GM12878 (cell line): ENCODE data around the gene GCC2. TPM values are rescaled to one million over a fixed set of nuclear protein-coding genes. Genes with fewer than 3 reads are reported as not detected.

Experiments
- ATAC-seq: fragments of 200-7000 bp; cut with Tn5 transposase; 3 replicates; pipeline ENCODE4 v1.9.1; 2020; ENCODE audit warnings: mild to moderate bottlenecking, moderate library complexity
- BruUV-seq: library from RNA; stranded (reverse); fragments of 400-500 nt; replicated peaks from 2 replicates; lab custom pipeline; 2021; lab: Mats Ljungman, UMichigan
- CTCF ChIA-PET: fragments of 300-600 bp; sonication (Branson Sonifier 250); formaldehyde crosslinking; extraction: SDS; loops from one replicate; lab custom pipeline; 2021; ENCODE audit warnings: inconsistent platforms; lab: Yijun Ruan, JAX
- POLR2A ChIA-PET: fragments of 350-600 bp; formaldehyde crosslinking; extraction: SDS; loops from one replicate; lab custom pipeline; 2021; ENCODE audit warnings: inconsistent platforms; lab: Charles Lee
- RAD21 ChIA-PET: fragments of 300-600 bp; sonication (Branson Sonifier 250); formaldehyde crosslinking; loops from one replicate; lab custom pipeline; 2023; ENCODE audit warnings: antibody characterized with exemption; ENCODE audit not compliant: unreplicated experiment; lab: Charles Lee
- SMC1A ChIA-PET: fragments of 300-600 bp; sonication (Branson Sonifier 250); formaldehyde crosslinking; loops from one replicate; lab custom pipeline; 2023; ENCODE audit not compliant: unreplicated experiment, uncharacterized antibody; lab: Charles Lee
- DNase-seq: peaks from one replicate; pipeline ENCODE4 v3.0.0-alpha.2; 2011; ENCODE audit warnings: low read depth, low spot score
- FAIRE-seq: peaks from 3 replicates; lab custom pipeline; 2011; peaks lifted over from hg19 to GRCh38; lab: Jason Lieb, UNC
- H2AFZ ChIP-seq: 2 replicates; pipeline ENCODE4 v1.6.0; 2011; ENCODE audit warnings: low read depth, low read length, control low read depth; ENCODE audit not compliant: control insufficient read depth
- H3K27ac ChIP-seq: 2 replicates; pipeline ENCODE4 v1.5.1; 2011; ENCODE audit warnings: control low read depth; ENCODE audit not compliant: control insufficient read depth, insufficient read depth
- H3K27me3 ChIP-seq, 2 experiments: replicated peaks in 1 of 2; 2 replicates each; pipeline versions ENCODE4 v1.6.0 to v1.6.1; 2011; ENCODE audit warnings: low read length in 1 of 2; ENCODE audit not compliant: control insufficient read depth in 2 of 2, insufficient read depth in 2 of 2
- H3K36me3 ChIP-seq, 2 experiments: 2 replicates each; pipeline ENCODE4 v1.5.1; 2011; ENCODE audit warnings: low read length in 1 of 2; ENCODE audit not compliant: control insufficient read depth in 2 of 2, insufficient read depth in 2 of 2
- H3K4me1 ChIP-seq: 2 replicates; pipeline ENCODE4 v1.6.1; 2011; ENCODE audit warnings: mild to moderate bottlenecking, low read length, moderate library complexity, mixed read lengths; ENCODE audit not compliant: control insufficient read depth, insufficient read depth
- H3K4me2 ChIP-seq: 2 replicates; pipeline ENCODE4 v1.6.0; 2011; ENCODE audit warnings: control low read depth; ENCODE audit not compliant: control insufficient read depth, insufficient read depth
- H3K4me3 ChIP-seq: fragments of 200-600 bp; sonication (generic); 2 replicates; pipeline ENCODE4 v1.5.1; 2016
- H3K79me2 ChIP-seq: 2 replicates; pipeline ENCODE4 v1.6.0; 2011; ENCODE audit warnings: low read length; ENCODE audit not compliant: control insufficient read depth, insufficient read depth
- H3K9ac ChIP-seq: 2 replicates; pipeline ENCODE4 v1.8.0; 2011; ENCODE audit warnings: low read length, control low read depth, mixed read lengths; ENCODE audit not compliant: control insufficient read depth, insufficient read depth
- H3K9me3 ChIP-seq: replicated peaks from 3 replicates; pipeline ENCODE4 v1.5.1; 2011; ENCODE audit warnings: mild to moderate bottlenecking, low read length; ENCODE audit not compliant: control insufficient read depth, insufficient read depth
- H4K20me1 ChIP-seq: 2 replicates; pipeline ENCODE4 v1.6.0; 2011; ENCODE audit not compliant: control insufficient read depth, insufficient read depth
- BCLAF1 ChIP-seq: fragments of 450-650 bp; IDR thresholded peaks from 2 replicates; pipeline ENCODE4 v1.6.1; 2017; ENCODE audit warnings: antibody characterized with exemption, mild to moderate bottlenecking, moderate library complexity
- CHD2 ChIP-seq: IDR thresholded peaks from 2 replicates; pipeline ENCODE4 v1.6.1; 2011; ENCODE audit warnings: low read depth, low read length, improper control_type of control experiment, borderline replicate concordance
- CUX1 ChIP-seq: IDR thresholded peaks from 2 replicates; pipeline ENCODE4 v1.6.1; 2012; ENCODE audit warnings: improper control_type of control experiment, low read depth, low read length; ENCODE audit not compliant: insufficient replicate concordance
- IKZF2 ChIP-seq, 2 experiments: fragments of 450-650 bp; IDR thresholded peaks; 2 replicates each; pipeline ENCODE4 v1.6.1; 2017; ENCODE audit warnings: mild to moderate bottlenecking in 2 of 2, moderate library complexity in 2 of 2
- MEF2B ChIP-seq: fragments of 450-650 bp; IDR thresholded peaks from 2 replicates; pipeline ENCODE4 v1.6.1; 2018; ENCODE audit warnings: mild to moderate bottlenecking, moderate library complexity; ENCODE audit not compliant: partially characterized antibody, poor library complexity, severe bottlenecking
- NFIC ChIP-seq: IDR thresholded peaks from 2 replicates; pipeline ENCODE4 v1.6.1; 2012; ENCODE audit warnings: low read depth, mild to moderate bottlenecking, inconsistent platforms, low read length, moderate library complexity
- NR2C1 ChIP-seq: fragments of 450-650 bp; IDR thresholded peaks from 2 replicates; pipeline ENCODE4 v1.6.1; 2017; ENCODE audit warnings: antibody characterized with exemption, mild to moderate bottlenecking, moderate library complexity
- RUNX3 ChIP-seq: IDR thresholded peaks from 2 replicates; pipeline ENCODE4 v1.6.1; 2012; ENCODE audit warnings: low read length, inconsistent platforms
- TAF1 ChIP-seq: IDR thresholded peaks from 2 replicates; pipeline ENCODE4 v1.6.1; 2011; ENCODE audit warnings: mild to moderate bottlenecking, low read depth, low read length, borderline replicate concordance
- TBL1XR1 ChIP-seq: IDR thresholded peaks from 2 replicates; pipeline ENCODE4 v1.6.1; 2012; ENCODE audit warnings: low read depth, low read length, improper control_type of control experiment
- WGBS: methylation state at CpG from one replicate; pipeline ENCODE4 v1.1.6; 2016; ENCODE audit warnings: low lambda C conversion rate; ENCODE audit not compliant: insufficient replicate concordance, insufficient coverage; ENCODE audit errors: missing lambda C conversion rate; 5-methylcytosine and 5-hydroxymethylcytosine counted together
- in situ Hi-C: fragments of 300-500 bp; cut with MboI; formaldehyde crosslinking; loops from 9 replicates; pipeline ENCODE4 v1.14.3; 2018; ENCODE audit warnings: mixed read lengths
- intact Hi-C: fragments of 100-400 bp; cut with micrococcal nuclease; formaldehyde crosslinking; loops from one replicate; pipeline ENCODE4 v1.14.2; 2022; ENCODE audit not compliant: unreplicated experiment
- polyA plus RNA-seq, 11 experiments: library from polyadenylated mRNA; depleted of rRNA in 4 of 11; unstranded in 6 of 11; stranded (reverse) in 5 of 11; fragments of >200 nt; fragmentation: Nextera tagmentation in 4 of 11; fragmentation: Illumina TruSeq in 1 of 11; extraction: Ambion mirVana in 4 of 11; extraction: Trizol in 1 of 11; gene quantifications; 1 replicate in 1 of 11; 2 replicates in 10 of 11; pipeline versions ENCODE4 v1.2.1 to v1.2.3, GENCODE V29; 2011 to 2016; ENCODE audit warnings: inconsistent platforms in 2 of 11, missing spikeins in 2 of 11, low read depth in 1 of 11
- total RNA-seq, 4 experiments: library from RNA; depleted of rRNA in 3 of 4; stranded (reverse); fragments of >200 nt in 3 of 4; fragmentation: Illumina TruSeq in 1 of 4; extraction: Trizol in 1 of 4; gene quantifications; 2 replicates each; pipeline versions ENCODE4 v1.2.1 to v1.2.3, GENCODE V29; 2013 to 2021

Gene GCC2
- total and polyA plus RNA-seq, 10 of the 15 experiments (the other 5 are each of a cell fraction or from before 2014, with no cell fraction given), result 11.8 to 35.5 (median 25.4) TPM

GRCh38 chr2:108554528-108554927 is 105.5 kb downstream of the GCC2 start (continued):
- TF ChIP-seq CUX1, result no peak
- no peak for TF ChIP-seq RUNX3
- TF ChIP-seq TBL1XR1, result no peak

GRCh38 chr2:108555572-108555971 is 106.6 kb downstream of the GCC2 start:
- no peak for TF ChIP-seq TAF1
- TF ChIP-seq BCLAF1, result no peak
- no peak for TF ChIP-seq NFIC
- no peak for TF ChIP-seq IKZF2 (IDR thresholded peaks at IDR 0.05)
- TF ChIP-seq NR2C1, result no peak
- TF ChIP-seq CHD2, result no peak
- TF ChIP-seq MEF2B, result no peak
- TF ChIP-seq RUNX3, result no peak
- WGBS, result 100% methylated on average over 2 of the region's 2 CpGs
- no peak overlapping the region for H3K9ac ChIP-seq
- in situ Hi-C loops (no loop called here), intact Hi-C loops (no loop called here)
- SMC1A ChIA-PET, result interaction anchor here (0.6 to 1.6 kb wide), 5 partner anchors 11 to 28 kb away, joined by 3 to 5 read pairs (median 3); no protein-coding TSS in a partner anchor
- FAIRE-seq, result no peak
- no TSS peak for BruUV-seq
- no peak overlapping the region for H2AFZ ChIP-seq
- H3K79me2 ChIP-seq, result peaks cover 15% of the 10 kb centered on the region
- H3K9me3 ChIP-seq, result no peaks in the 10 kb centered on the region
- no peak for DNase-seq
- POLR2A ChIA-PET, result interaction anchor here (1.2 to 1.4 kb wide), 2 partner anchors 19 to 22 kb away, joined by 3 to 7 read pairs; no protein-coding TSS in a partner anchor
- no peaks in the 10 kb centered on the region for H3K4me1 ChIP-seq
- H3K4me3 ChIP-seq, result no peak overlapping the region
- CTCF ChIA-PET, result interaction anchor here (1.4 kb wide), 1 partner anchor 19 kb away, joined by 3 read pairs; no protein-coding TSS in a partner anchor
- no peak overlapping the region for H3K4me2 ChIP-seq
- H3K36me3 ChIP-seq, result no peaks in the 10 kb centered on the region
- no peaks in the 10 kb centered on the region for H4K20me1 ChIP-seq
- no peak overlapping the region for H3K27ac ChIP-seq
- ATAC-seq, result no peak
- RAD21 ChIA-PET, result no interaction called here
- no peaks in the 10 kb centered on the region for H3K27me3 ChIP-seq
